LNCAP (cell line): ENCODE measurements around the gene CLEC4M.

ENCODE experiments used
- TF ChIP-seq, protein P1 (sequence below): fragments of 450-650 bp; IDR thresholded peaks from 2 replicates; pipeline ENCODE4 v1.5.1; 2017; ENCODE audit warnings: mild to moderate bottlenecking

CLEC4M gene, protein sequence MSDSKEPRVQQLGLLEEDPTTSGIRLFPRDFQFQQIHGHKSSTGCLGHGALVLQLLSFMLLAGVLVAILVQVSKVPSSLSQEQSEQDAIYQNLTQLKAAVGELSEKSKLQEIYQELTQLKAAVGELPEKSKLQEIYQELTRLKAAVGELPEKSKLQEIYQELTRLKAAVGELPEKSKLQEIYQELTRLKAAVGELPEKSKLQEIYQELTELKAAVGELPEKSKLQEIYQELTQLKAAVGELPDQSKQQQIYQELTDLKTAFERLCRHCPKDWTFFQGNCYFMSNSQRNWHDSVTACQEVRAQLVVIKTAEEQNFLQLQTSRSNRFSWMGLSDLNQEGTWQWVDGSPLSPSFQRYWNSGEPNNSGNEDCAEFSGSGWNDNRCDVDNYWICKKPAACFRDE

DNA sequence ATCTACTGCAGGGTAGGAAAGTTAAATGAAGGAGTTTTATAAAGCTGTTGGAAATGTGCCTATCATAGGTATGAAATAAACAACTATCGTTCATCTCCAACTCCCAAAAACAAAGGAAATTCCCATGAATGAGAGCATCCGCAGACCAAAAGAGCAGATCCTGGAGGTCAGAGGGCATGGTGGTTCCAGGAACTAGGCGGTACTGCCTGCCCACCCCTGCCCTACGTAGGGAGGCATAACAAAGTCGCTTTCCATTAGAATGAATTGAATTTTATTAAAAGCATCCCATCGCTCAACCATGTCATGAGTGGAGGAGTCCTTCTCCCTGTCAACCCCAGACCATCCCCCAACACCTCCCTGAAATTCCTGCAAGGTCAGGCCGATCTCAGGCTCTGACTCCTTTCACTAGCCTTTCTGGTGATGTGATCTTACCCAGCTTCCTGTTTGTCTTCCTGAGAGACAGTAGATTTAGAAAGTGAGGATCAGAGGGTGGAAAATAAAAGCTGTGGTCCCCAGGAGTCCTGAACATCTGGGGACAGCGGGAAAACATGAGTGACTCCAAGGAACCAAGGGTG, at the start of gene CLEC4M:
TSS of gene CLEC4M (plus strand) at position 525 of the 575 bp plus-strand sequence. CDS start at position 549, 24 bp downstream.
- TF ChIP-seq, protein P1, sequence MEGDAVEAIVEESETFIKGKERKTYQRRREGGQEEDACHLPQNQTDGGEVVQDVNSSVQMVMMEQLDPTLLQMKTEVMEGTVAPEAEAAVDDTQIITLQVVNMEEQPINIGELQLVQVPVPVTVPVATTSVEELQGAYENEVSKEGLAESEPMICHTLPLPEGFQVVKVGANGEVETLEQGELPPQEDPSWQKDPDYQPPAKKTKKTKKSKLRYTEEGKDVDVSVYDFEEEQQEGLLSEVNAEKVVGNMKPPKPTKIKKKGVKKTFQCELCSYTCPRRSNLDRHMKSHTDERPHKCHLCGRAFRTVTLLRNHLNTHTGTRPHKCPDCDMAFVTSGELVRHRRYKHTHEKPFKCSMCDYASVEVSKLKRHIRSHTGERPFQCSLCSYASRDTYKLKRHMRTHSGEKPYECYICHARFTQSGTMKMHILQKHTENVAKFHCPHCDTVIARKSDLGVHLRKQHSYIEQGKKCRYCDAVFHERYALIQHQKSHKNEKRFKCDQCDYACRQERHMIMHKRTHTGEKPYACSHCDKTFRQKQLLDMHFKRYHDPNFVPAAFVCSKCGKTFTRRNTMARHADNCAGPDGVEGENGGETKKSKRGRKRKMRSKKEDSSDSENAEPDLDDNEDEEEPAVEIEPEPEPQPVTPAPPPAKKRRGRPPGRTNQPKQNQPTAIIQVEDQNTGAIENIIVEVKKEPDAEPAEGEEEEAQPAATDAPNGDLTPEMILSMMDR = no peak

DNA sequence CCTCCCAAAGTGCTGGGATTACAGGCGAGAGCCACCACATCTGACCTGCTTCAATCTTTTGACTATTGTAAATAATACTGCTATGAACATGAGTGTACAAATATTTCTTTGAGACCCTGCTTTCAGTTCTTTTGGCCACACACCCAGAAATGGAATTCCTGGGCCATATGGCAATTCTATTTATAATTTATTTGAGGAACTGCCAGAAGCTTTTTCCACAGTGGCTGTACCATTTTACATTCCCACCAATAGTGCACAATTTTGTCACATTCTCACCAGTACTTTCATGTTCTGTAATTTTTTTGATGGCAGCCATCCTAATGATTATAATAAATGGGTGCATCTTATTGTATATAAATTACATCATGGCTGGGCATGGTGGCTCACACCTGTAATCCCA, 47.4 kb upstream of the CLEC4M start:
- TF ChIP-seq, protein P1 = no peak

DNA sequence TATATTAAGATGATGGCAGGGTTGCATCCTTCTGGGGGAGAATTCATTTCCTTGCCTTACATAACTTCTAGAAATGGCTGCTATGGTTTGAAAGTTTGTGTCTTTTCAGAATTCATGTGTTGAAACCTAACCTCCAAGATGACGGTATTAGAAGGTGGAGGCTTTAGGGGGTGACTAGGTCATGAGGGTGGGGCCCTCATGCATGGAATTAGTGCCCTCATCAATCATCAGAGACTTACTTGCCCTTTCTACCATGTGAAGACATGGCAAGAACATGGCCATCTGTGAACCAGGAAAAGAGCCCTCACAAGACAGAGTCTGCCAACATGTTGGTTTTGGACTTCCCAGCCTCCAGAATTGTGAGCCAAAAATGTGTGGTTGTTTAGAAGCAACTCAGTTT, 46.3 kb upstream of the CLEC4M start:
- TF ChIP-seq, protein P1 = no peak

DNA sequence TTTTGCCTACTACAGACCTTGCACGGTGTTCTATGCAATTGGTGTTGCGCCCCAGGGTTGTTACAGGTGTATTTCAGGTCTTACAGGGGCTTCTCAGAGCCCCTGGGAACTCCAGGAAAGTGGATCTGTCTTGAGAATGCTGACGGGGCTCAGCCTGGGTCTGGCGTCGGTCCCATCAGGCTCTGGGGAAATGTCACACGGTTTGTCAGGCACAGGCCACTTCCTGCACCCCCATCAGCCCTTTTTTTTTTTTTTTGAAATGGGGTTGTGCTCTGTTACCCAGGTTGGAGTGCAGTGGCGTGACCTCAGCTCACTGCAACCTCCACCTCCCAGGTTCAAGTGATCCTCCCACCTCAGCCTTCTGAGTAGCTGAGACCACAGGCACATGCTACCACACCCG, 44.4 kb upstream of the CLEC4M start:
- TF ChIP-seq, protein P1 = no peak

DNA sequence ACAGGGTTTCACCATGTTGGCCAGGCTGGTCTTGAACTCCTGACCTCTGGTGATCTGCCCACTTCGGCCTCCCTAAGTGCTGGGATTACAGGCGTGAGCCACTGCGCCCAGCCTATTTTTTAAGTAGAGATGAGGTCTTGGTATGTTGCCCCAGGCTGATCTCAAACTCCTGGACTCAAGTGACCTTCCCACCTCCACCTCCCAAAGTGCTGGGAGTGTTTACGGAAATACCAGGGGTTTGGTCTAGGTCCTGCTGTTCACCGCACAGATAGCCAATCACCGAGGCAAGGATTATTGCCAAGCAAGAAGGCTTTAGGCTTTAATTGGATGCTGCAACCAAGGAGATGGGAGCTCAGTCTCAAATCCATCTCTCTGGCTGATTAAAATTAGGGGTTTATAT, 42.7 kb upstream of the CLEC4M start:
- TF ChIP-seq, protein P1 = no peak

DNA sequence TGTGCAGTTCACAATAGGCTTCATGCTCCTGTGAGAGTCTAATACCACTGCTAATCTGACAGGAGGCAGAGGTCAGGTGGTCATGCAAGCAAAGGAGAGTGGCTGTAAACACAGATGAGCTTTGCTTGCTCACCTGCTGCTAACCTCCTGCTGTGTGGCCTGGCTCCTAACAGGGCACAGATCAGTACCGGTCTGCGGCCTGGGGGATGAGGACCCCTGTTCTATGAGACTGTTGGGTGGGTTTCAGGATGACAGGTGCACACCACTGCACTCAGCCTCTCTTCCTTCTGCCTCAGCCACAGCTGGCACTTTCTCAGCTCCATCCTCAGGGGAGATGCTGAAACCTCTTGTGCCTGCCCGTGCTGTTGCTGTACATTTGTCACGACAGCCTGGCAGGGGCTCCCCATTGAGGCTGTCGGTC, 40.8 kb upstream of the CLEC4M start:
- TF ChIP-seq, protein P1 = no peak

DNA sequence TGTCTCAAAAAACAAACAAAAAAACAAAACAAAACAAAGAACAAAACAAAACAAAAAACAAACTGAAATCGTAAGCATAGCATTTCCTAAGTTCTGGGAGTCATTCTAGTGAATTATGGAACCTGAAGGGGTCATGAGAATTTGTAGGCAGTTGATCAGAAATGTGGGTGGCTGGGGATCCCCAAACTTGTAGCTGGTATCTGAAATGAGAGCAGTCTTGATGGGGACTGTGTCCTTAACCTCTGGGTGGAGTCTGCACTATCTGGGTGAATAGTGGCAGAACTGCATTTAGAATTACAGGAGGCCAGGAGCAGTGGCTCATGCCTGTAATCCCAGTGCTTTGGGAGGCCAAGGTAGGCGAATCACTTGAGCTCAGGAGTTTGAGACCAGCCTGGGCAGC, 37.3 kb upstream of the CLEC4M start:
- TF ChIP-seq, protein P1 = no peak
